Measurements from ENCODE around the gene PHF5A. TPM values are rescaled to one million over a fixed set of nuclear protein-coding genes. Genes with fewer than 3 reads are reported as not detected.
"Not testable (repeated sequence)": the region's sequence is repeated elsewhere in the genome, so short reads cannot be mapped to it uniquely, and the experiment has no call there.

Gene PHF5A
- total RNA-seq, 1 experiment from 2014 or later = 62.9 TPM

DNA sequence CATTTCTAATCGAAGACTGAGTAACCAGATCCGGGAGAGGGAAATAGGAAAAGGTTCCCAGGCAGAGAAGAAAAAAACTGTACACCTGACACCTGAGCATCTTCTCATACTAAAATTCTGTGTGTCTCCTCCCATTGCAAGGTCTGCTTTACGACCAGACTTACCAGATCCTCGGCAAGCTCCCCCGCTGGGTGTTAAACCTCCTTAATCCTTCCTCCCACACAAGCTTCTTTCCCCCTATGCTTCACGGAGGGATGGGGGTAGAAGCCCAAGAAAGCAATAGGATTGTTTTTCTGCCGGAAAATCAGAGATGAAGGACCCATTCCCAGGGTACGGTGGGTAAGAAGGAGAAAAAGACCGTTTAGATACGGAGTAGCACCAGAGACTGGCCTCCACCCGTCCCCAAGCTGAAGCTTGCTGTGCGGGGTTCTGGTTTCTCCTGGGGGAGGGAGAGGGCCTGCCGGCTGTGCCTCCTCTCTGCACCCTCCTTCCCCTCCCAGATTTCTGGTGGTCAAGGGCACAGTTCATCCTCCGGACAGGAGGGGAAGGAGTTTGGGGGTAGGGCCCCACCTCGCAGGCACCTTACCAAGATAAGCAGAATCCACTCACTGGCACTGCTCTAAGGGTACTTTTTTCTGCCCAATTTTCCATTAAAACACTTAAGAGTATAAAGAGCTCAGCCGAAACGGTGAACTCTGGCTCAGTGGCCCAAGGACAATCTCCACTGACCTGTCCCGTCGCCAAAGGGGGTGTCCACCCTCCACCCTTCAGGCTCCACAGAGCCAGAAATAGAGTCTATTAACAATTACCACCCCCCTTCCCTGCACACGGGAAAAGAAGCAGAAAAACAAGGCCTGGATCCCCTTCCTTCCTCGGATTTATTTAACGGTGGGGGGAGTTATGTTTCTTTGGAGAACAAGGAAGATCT lies 23.1 kb downstream of the PHF5A start:
- Histone ChIP-seq H3K9me2 (ENCODE audit: insufficient read depth) (no peaks in the 10 kb centered on the region), H3K9me3 (ENCODE audit: insufficient read depth, low read depth) (no peaks in the 10 kb centered on the region), H3F3A (ENCODE audit: insufficient read depth, low read depth) (peaks cover 47% of the 10 kb centered on the region), H3K27ac (peak overlapping the region; percentile 83), H3K27me3 (ENCODE audit: insufficient read depth, low read depth) (no peaks in the 10 kb centered on the region), H3K4me3 (peak overlapping the region; percentile 92), H4K20me1 (ENCODE audit: insufficient read depth) (peaks cover 36% of the 10 kb centered on the region), H3K36me3 (ENCODE audit: low read depth) (peaks cover 12% of the 10 kb centered on the region; the same call in 1 of the 2 replicates), H3K4me1 (replicated peaks; ENCODE audit: insufficient read depth) (peaks cover 22% of the 10 kb centered on the region), H2AFZ (peak overlapping the region; percentile 84), H3K4me2 (peak overlapping the region; percentile 95), H3K79me2 (ENCODE audit: low read depth) (peaks cover 66% of the 10 kb centered on the region)
- POLR2A ChIA-PET (ENCODE audit: unreplicated experiment) = interaction anchor here (0.6 to 3.0 kb wide), 2 partner anchors 23 to 763 kb away, joined by 3 to 11 read pairs; partner anchors contain the start of genes ACO2 and PHF5A
- peak; percentile 34 to 73 for DNase-seq
- TF ChIP-seq CTCF (conservative IDR thresholded peaks at IDR 0.05) (no peak), EZH2 (IDR thresholded peaks at IDR 0.05; ENCODE audit: low read depth) (no peak)
- intact Hi-C loops (cut with micrococcal nuclease; ENCODE audit: unreplicated experiment) = loop anchor here (1.0 to 2.0 kb wide), 2 partner anchors 160 to 495 kb away; partner anchors contain the start of gene RBX1
- BruUV-seq (replicated peaks) = TSS peak; percentile 35
- CTCF ChIA-PET = interaction anchor here (0.6 kb wide), 1 partner anchor 68 kb away, joined by 4 read pairs; no protein-coding TSS in a partner anchor

GRCh38 chr22:41444360-41445128 lies 23.9 kb downstream of the PHF5A start:
- no peaks in the 10 kb centered on the region for H3K9me3 ChIP-seq (ENCODE audit: insufficient read depth, low read depth)
- peaks cover 22% of the 10 kb centered on the region for H3K4me1 ChIP-seq (replicated peaks; ENCODE audit: insufficient read depth)
- H3F3A ChIP-seq (ENCODE audit: insufficient read depth, low read depth) = peaks cover 47% of the 10 kb centered on the region
- no peak for TF ChIP-seq CTCF (conservative IDR thresholded peaks at IDR 0.05)
- TF ChIP-seq EZH2 (IDR thresholded peaks at IDR 0.05; ENCODE audit: low read depth) = no peak
- peaks cover 44% of the 10 kb centered on the region for H4K20me1 ChIP-seq (ENCODE audit: insufficient read depth)
- H3K27me3 ChIP-seq (ENCODE audit: insufficient read depth, low read depth) = no peaks in the 10 kb centered on the region
- peak overlapping the region; percentile 83 for H3K27ac ChIP-seq
- H2AFZ ChIP-seq = peak overlapping the region; percentile 84
- no peaks in the 10 kb centered on the region for H3K9me2 ChIP-seq (ENCODE audit: insufficient read depth)
- H3K4me2 ChIP-seq = peak overlapping the region; percentile 95
- peak; percentile 91 to 92 for DNase-seq
- peak overlapping the region; percentile 92 for H3K4me3 ChIP-seq
- intact Hi-C loops (cut with micrococcal nuclease; ENCODE audit: unreplicated experiment) = no loop called here
- POLR2A ChIA-PET (ENCODE audit: unreplicated experiment) = interaction anchor here (3.0 kb wide), 1 partner anchor 24 kb away, joined by 11 read pairs; the partner anchor contains the start of genes ACO2 and PHF5A
- no TSS peak for BruUV-seq (replicated peaks)
- H3K36me3 ChIP-seq (ENCODE audit: low read depth) = peaks cover 12% of the 10 kb centered on the region; the same call in 1 of the 2 replicates
- peaks cover 75% of the 10 kb centered on the region for H3K79me2 ChIP-seq (ENCODE audit: low read depth)
- CTCF ChIA-PET = no interaction called here

DNA sequence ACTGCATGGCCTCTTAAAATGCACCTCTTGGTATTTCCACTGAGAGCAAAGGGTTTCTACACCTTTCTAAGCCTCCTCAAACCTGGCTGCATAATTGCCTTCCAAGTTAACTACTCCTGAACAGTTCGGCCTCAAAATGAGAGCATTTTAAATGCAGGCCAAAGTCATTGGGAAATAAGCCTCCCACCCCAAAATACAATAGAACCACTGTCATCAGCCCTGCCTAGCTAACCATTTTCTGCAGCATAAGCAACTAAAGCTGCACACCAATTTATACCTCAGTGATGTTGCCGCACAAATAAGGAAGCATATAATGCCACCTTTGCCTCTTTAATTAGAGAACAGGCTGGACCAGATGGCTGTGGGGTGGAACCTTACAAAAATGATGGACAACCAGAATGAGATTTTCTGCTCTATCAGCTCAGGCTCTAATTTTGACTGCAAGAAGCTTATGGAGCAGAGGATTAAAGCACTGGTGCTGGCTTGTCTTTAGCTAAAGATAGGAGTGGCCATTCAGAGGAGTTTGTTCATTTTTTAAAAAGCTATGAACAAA lies 26.2 kb downstream of the PHF5A start:
- no TSS peak for BruUV-seq (replicated peaks)
- peaks cover 64% of the 10 kb centered on the region for H4K20me1 ChIP-seq (ENCODE audit: insufficient read depth)

GRCh38 chr22:41440511-41440910 lies 28.0 kb downstream of the PHF5A start:
- BruUV-seq (replicated peaks); H3K4me3 ChIP-seq; H2AFZ ChIP-seq; intact Hi-C loops (cut with micrococcal nuclease; ENCODE audit: unreplicated experiment); H3K9me3 ChIP-seq (ENCODE audit: insufficient read depth, low read depth); DNase-seq; H3K9me2 ChIP-seq (ENCODE audit: insufficient read depth); H3K4me2 ChIP-seq; POLR2A ChIA-PET (ENCODE audit: unreplicated experiment); H3K27me3 ChIP-seq (ENCODE audit: insufficient read depth, low read depth); H3K27ac ChIP-seq: not testable (repeated sequence)
- Histone ChIP-seq H3F3A (ENCODE audit: insufficient read depth, low read depth) (peaks cover 60% of the 10 kb centered on the region), H3K36me3 (ENCODE audit: low read depth) (peaks cover 37% of the 10 kb centered on the region), H4K20me1 (ENCODE audit: insufficient read depth) (peaks cover 82% of the 10 kb centered on the region), H3K4me1 (replicated peaks; ENCODE audit: insufficient read depth) (peaks cover 15% of the 10 kb centered on the region), H3K79me2 (ENCODE audit: low read depth) (peaks cover 94% of the 10 kb centered on the region)
- CTCF ChIA-PET = interaction anchor here (0.6 kb wide), 2 partner anchors 13 to 39 kb away, joined by 4 to 6 read pairs; no protein-coding TSS in a partner anchor

More for the DNA sequence above, 26.2 kb downstream of the PHF5A start:
- TF ChIP-seq CTCF (conservative IDR thresholded peaks at IDR 0.05) (no peak), EZH2 (IDR thresholded peaks at IDR 0.05; ENCODE audit: low read depth) (no peak)
- Histone ChIP-seq H3K79me2 (ENCODE audit: low read depth) (peaks cover 93% of the 10 kb centered on the region), H3K36me3 (ENCODE audit: low read depth) (peaks cover 19% of the 10 kb centered on the region), H3K9me3 (ENCODE audit: insufficient read depth, low read depth) (no peaks in the 10 kb centered on the region), H3K9me2 (ENCODE audit: insufficient read depth) (no peaks in the 10 kb centered on the region), H3K27ac (no peak overlapping the region), H3K27me3 (ENCODE audit: insufficient read depth, low read depth) (no peaks in the 10 kb centered on the region), H2AFZ (no peak overlapping the region), H3K4me2 (peak overlapping the region; percentile 11; the same call in 1 of the 2 replicates), H3K4me3 (no peak overlapping the region), H3F3A (ENCODE audit: insufficient read depth, low read depth) (peaks cover 59% of the 10 kb centered on the region), H3K4me1 (replicated peaks; ENCODE audit: insufficient read depth) (peaks cover 15% of the 10 kb centered on the region)
- ChIA-PET POLR2A (ENCODE audit: unreplicated experiment) (no interaction called here), CTCF (no interaction called here)
- DNase-seq = no peak
- intact Hi-C loops (cut with micrococcal nuclease; ENCODE audit: unreplicated experiment) = no loop called here

All from PC-9 (cell line).